Panc1 (cell line): ENCODE measurements around the gene PRKCZ. TPM values are rescaled to one million over a fixed set of nuclear protein-coding genes. Genes with fewer than 3 reads are reported as not detected.

Experiments used
- ATAC-seq: fragments of 200-7000 bp; cut with Tn5 transposase; 2 replicates; pipeline ENCODE4 v1.9.1; 2020; ENCODE audit warnings: mild to moderate bottlenecking, moderate library complexity
- BruUV-seq: library from RNA; stranded (reverse); fragments of 400-500 nt; replicated peaks from 2 replicates; lab custom pipeline; 2021; lab: Mats Ljungman, UMichigan
- CTCF ChIA-PET: fragments of 300-600 bp; sonication (Branson Sonifier 250); formaldehyde crosslinking; loops from one replicate; lab custom pipeline; 2022; ENCODE audit warnings: antibody characterized with exemption; lab: Charles Lee
- POLR2A ChIA-PET: fragments of 300-600 bp; sonication (Branson Sonifier 250); formaldehyde crosslinking; loops from one replicate; lab custom pipeline; 2022; ENCODE audit warnings: antibody characterized with exemption; lab: Charles Lee
- DNase-seq: peaks from one replicate; pipeline ENCODE4 v3.0.0-alpha.2; 2010; ENCODE audit warnings: low read depth, low spot score
- H3K27ac ChIP-seq: 2 replicates; pipeline ENCODE4 v1.5.1; 2011; ENCODE audit warnings: mild to moderate bottlenecking, low read length, inconsistent platforms
- H3K27me3 ChIP-seq: fragments of 200-500 bp; sonication (Bioruptor generic); 2 replicates; pipeline ENCODE4 v1.6.0; 2014; ENCODE audit warnings: low read length, inconsistent platforms; ENCODE audit not compliant: control insufficient read depth, insufficient read depth
- H3K36me3 ChIP-seq: fragments of 200-500 bp; sonication (Bioruptor generic); 2 replicates; pipeline ENCODE4 v1.5.1; 2014; ENCODE audit warnings: inconsistent platforms, mild to moderate bottlenecking, low read length, moderate library complexity; ENCODE audit not compliant: control insufficient read depth, insufficient read depth
- H3K4me1 ChIP-seq: 2 replicates; pipeline ENCODE4 v1.5.1; 2011; ENCODE audit warnings: inconsistent platforms, mild to moderate bottlenecking, low read length, moderate library complexity; ENCODE audit not compliant: control insufficient read depth, insufficient read depth
- H3K4me3 ChIP-seq, 2 experiments: 2 replicates each; pipeline ENCODE4 v1.5.1; 2011 to 2012; ENCODE audit warnings: low read depth in 2 of 2, low read length in 2 of 2, mild to moderate bottlenecking in 2 of 2, inconsistent platforms in 1 of 2, moderate library complexity in 1 of 2
- H3K9me3 ChIP-seq: fragments of 200-500 bp; sonication (Bioruptor generic); 2 replicates; pipeline ENCODE4 v1.5.1; 2014; ENCODE audit warnings: low read depth, mild to moderate bottlenecking, inconsistent platforms, low read length, moderate library complexity; ENCODE audit not compliant: control insufficient read depth, insufficient read depth
- POLR2AphosphoS5 ChIP-seq: IDR thresholded peaks from 2 replicates; pipeline ENCODE4 v1.6.1; 2012; ENCODE audit warnings: mild to moderate bottlenecking, low read depth, low read length, moderate library complexity
- SIN3A ChIP-seq: IDR thresholded peaks from 2 replicates; pipeline ENCODE4 v1.6.1; 2012; ENCODE audit warnings: low read depth, mild to moderate bottlenecking, low read length, moderate library complexity, borderline replicate concordance; ENCODE audit not compliant: insufficient read depth
- TCF7L2 ChIP-seq: IDR thresholded peaks from 2 replicates; pipeline ENCODE4 v1.6.1; 2011; ENCODE audit warnings: mild to moderate bottlenecking, low read depth, low read length, inconsistent platforms
- in situ Hi-C: cut with HindIII; loops from 2 replicates; pipeline ENCODE4 v1.10.0; 2016; ENCODE audit warnings: low sequenced_read_pairs, low pct_unique_long_range_greater_than_20kb
- intact Hi-C: fragments of 100-400 bp; cut with micrococcal nuclease; formaldehyde crosslinking; loops from one replicate; pipeline ENCODE4 v1.10.0; 2022; ENCODE audit not compliant: unreplicated experiment
- total RNA-seq: library from RNA; stranded (reverse); gene quantifications from one replicate; pipeline ENCODE4 v1.2.1, GENCODE V29; 2021; ENCODE audit not compliant: unreplicated experiment
- TF ChIP-seq, protein P1 (sequence below), 2 experiments: IDR thresholded peaks; 2 replicates each; pipeline ENCODE4 v1.6.1; 2011 to 2012; ENCODE audit warnings: low read depth in 2 of 2, control low read depth in 1 of 2, low read length in 1 of 2, mild to moderate bottlenecking in 1 of 2, moderate library complexity in 1 of 2; ENCODE audit not compliant: insufficient read depth in 1 of 2
- TF ChIP-seq, protein P2 (sequence below): fragments of 450-650 bp; IDR thresholded peaks from 2 replicates; pipeline ENCODE4 v1.5.1; 2017; ENCODE audit warnings: mild to moderate bottlenecking

Gene PRKCZ
- total RNA-seq, 1 experiment from 2014 or later: 26.7 TPM

DNA sequence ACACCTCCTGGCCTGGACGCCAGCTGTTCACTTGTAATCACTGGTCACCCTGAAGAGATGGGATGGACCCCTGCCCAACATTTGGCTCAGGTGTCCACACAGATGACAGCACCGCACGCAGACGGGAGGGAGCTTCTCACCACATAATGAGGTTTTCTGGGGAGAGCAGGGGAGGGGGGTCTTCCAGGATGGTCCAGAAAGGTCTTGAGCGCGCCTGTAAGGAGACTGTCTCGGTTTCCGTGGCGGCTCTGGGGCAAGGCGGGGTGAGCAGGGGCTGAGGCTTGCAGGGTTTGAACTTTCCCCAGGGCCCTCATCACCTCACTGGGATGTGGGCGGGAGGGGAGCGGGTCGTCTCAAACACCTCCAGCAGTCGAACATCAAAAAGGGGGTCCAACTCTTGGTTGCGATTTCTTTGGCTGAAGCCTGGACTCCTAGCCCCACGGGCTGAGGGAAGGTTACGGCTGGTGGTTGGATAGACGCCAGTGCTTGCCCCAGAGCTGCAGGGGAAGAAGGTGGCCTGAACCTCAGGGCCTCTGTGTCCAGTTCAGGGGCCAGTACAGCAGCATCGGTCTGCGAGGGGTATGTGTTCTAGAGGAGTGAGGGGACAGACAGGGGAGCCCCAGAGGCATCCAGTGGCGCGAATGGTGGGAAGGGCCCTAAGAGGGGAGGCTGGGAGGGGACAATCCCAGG, 53.8 kb downstream of the PRKCZ start:
- H3K27me3 ChIP-seq: no peaks in the 10 kb centered on the region
- H3K27ac ChIP-seq: no peak overlapping the region
- in situ Hi-C loops (no loop called here), intact Hi-C loops (no loop called here)
- ChIA-PET CTCF (interaction anchor here (0.7 kb wide), 1 partner anchor 54 kb away, joined by 4 read pairs; the partner anchor contains the start of gene PRKCZ), POLR2A (no interaction called here)
- H3K4me3 ChIP-seq: no peak overlapping the region
- H3K9me3 ChIP-seq: no peaks in the 10 kb centered on the region
- H3K4me1 ChIP-seq: no peaks in the 10 kb centered on the region
- ATAC-seq: no peak
- H3K36me3 ChIP-seq: no peaks in the 10 kb centered on the region
- TF ChIP-seq, protein P1, sequence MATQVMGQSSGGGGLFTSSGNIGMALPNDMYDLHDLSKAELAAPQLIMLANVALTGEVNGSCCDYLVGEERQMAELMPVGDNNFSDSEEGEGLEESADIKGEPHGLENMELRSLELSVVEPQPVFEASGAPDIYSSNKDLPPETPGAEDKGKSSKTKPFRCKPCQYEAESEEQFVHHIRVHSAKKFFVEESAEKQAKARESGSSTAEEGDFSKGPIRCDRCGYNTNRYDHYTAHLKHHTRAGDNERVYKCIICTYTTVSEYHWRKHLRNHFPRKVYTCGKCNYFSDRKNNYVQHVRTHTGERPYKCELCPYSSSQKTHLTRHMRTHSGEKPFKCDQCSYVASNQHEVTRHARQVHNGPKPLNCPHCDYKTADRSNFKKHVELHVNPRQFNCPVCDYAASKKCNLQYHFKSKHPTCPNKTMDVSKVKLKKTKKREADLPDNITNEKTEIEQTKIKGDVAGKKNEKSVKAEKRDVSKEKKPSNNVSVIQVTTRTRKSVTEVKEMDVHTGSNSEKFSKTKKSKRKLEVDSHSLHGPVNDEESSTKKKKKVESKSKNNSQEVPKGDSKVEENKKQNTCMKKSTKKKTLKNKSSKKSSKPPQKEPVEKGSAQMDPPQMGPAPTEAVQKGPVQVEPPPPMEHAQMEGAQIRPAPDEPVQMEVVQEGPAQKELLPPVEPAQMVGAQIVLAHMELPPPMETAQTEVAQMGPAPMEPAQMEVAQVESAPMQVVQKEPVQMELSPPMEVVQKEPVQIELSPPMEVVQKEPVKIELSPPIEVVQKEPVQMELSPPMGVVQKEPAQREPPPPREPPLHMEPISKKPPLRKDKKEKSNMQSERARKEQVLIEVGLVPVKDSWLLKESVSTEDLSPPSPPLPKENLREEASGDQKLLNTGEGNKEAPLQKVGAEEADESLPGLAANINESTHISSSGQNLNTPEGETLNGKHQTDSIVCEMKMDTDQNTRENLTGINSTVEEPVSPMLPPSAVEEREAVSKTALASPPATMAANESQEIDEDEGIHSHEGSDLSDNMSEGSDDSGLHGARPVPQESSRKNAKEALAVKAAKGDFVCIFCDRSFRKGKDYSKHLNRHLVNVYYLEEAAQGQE (IDR thresholded peaks at IDR 0.05; ENCODE audit: insufficient read depth in 1 of 2, low read depth in 2 of 2, low read length in 1 of 2): no peak
- TF ChIP-seq SIN3A: no peak
- no peak for TF ChIP-seq TCF7L2
- no peak for TF ChIP-seq POLR2AphosphoS5
- TF ChIP-seq, protein P2, sequence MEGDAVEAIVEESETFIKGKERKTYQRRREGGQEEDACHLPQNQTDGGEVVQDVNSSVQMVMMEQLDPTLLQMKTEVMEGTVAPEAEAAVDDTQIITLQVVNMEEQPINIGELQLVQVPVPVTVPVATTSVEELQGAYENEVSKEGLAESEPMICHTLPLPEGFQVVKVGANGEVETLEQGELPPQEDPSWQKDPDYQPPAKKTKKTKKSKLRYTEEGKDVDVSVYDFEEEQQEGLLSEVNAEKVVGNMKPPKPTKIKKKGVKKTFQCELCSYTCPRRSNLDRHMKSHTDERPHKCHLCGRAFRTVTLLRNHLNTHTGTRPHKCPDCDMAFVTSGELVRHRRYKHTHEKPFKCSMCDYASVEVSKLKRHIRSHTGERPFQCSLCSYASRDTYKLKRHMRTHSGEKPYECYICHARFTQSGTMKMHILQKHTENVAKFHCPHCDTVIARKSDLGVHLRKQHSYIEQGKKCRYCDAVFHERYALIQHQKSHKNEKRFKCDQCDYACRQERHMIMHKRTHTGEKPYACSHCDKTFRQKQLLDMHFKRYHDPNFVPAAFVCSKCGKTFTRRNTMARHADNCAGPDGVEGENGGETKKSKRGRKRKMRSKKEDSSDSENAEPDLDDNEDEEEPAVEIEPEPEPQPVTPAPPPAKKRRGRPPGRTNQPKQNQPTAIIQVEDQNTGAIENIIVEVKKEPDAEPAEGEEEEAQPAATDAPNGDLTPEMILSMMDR: no peak
- no TSS peak for BruUV-seq
- no peak for DNase-seq

DNA sequence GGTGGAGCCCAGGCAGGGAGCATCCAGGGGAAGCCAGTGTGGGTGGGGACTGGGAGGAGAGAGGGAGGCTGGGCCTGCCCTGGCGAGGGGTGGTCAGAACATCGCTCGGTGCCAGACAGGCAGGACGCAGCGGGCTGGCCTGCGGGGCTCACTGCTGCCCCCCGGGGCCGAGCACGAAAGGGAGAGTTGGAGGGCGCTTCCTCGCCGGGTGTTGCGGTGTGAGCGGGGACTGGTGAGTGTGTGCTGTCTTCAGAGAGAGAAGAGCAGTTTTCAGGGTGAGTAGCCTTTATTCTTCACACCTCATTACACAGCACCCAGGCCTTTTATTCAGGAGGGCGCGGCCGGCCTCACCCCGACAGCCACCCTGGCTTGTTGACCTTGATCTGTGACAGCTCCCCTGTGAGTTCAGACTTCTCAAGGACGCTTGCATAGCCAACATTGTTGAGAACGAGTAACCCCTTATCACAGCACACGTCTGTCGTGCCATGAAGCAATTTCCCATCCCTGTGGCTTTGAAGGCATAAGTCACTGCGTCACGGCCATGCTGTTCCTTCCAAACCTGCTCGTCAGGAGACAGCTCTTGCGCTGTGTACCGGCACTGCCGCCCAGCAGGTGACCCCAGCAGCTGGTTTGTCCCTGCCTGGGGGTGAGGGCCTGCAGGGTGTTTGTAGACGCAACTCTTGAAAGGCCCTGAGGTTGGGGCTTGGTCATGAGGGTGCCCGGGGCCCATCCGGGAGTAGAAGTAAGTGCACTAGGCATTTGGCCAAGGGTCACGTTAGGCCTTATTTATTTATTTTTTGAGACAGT, 54.6 kb downstream of the PRKCZ start:
- H3K27me3 ChIP-seq: no peaks in the 10 kb centered on the region
- no peaks in the 10 kb centered on the region for H3K4me1 ChIP-seq
- CTCF ChIA-PET: no interaction called here
- no peaks in the 10 kb centered on the region for H3K9me3 ChIP-seq
- no TSS peak for BruUV-seq
- intact Hi-C loops: no loop called here
- H3K4me3 ChIP-seq: no peak overlapping the region
- POLR2A ChIA-PET: no interaction called here
- DNase-seq (no peak), ATAC-seq (0 out of 2 replicates have a peak, but pooled peaks have one; percentile 23)
- in situ Hi-C loops: no loop called here
- TF ChIP-seq POLR2AphosphoS5: no peak
- TF ChIP-seq, protein P2: no peak
- no peak for TF ChIP-seq SIN3A
- no peak for TF ChIP-seq TCF7L2
- TF ChIP-seq, protein P1 (IDR thresholded peaks at IDR 0.05; ENCODE audit: insufficient read depth in 1 of 2, low read depth in 2 of 2, low read length in 1 of 2): no peak
- no peaks in the 10 kb centered on the region for H3K36me3 ChIP-seq
- no peak overlapping the region for H3K27ac ChIP-seq
